Occipital lobe (tissue), 2 donors: Measurements from ENCODE around the gene GRK6. TPM values are rescaled to one million over a fixed set of nuclear protein-coding genes. Genes with fewer than 3 reads are reported as not detected.

Experiments used
- DNase-seq: peaks from one replicate; lab custom pipeline; 2025; lab: John Stamatoyannopoulos, UW
- total RNA-seq: library from RNA; depleted of rRNA; stranded (reverse); fragments of >200 nt; gene quantifications from one replicate; pipeline ENCODE4 v1.2.3, GENCODE V29; 2014

GRK6 gene
- total RNA-seq, 1 donor from 2014 or later: 14.0 TPM

GRCh38 chr5:177468685-177469628 is 42.5 kb downstream of the GRK6 start:
- DNase-seq: peak; percentile 45

- no peak for DNase-seq
Observed at GRCh38 chr5:177469750-177470525, 43.5 kb downstream of the GRK6 start.

- DNase-seq: no peak
Observed at GRCh38 chr5:177470759-177471536, 44.5 kb downstream of the GRK6 start.

GRCh38 chr5:177471610-177472356 is 45.3 kb downstream of the GRK6 start:
- no peak for DNase-seq

- no peak for DNase-seq
Observed at GRCh38 chr5:177472460-177473442, 46.3 kb downstream of the GRK6 start.

GRCh38 chr5:177473443-177474001 is 47.0 kb downstream of the GRK6 start, which contains the start of gene DBN1:
Gene DBN1, minus strand, starts transcription at chr5:177473634. Its CDS starts 113 bp downstream, at chr5:177473521.
- no peak for DNase-seq

GRCh38 chr5:177474002-177474476 is 47.6 kb downstream of the GRK6 start:
- no peak for DNase-seq

GRCh38 chr5:177474846-177475562 is 48.5 kb downstream of the GRK6 start:
- no peak for DNase-seq

- DNase-seq: no peak
Observed at GRCh38 chr5:177475563-177476427, 49.3 kb downstream of the GRK6 start.

GRCh38 chr5:177476531-177477233 is 50.2 kb downstream of the GRK6 start:
- DNase-seq: no peak

GRCh38 chr5:177477701-177478477 is 51.4 kb downstream of the GRK6 start:
- DNase-seq: no peak

GRCh38 chr5:177478711-177479646 is 52.5 kb downstream of the GRK6 start:
- no peak for DNase-seq

GRCh38 chr5:177479774-177480173 is 53.3 kb downstream of the GRK6 start:
- DNase-seq: no peak

GRCh38 chr5:177482359-177482795 is 55.9 kb downstream of the GRK6 start:
- DNase-seq: no peak

- DNase-seq: no peak
Observed at GRCh38 chr5:177483042-177483441, 56.6 kb downstream of the GRK6 start.
